HG02759 (cell line): ENCODE measurements around the gene NEB.
"Not testable (repeated sequence)": the region's sequence is repeated elsewhere in the genome, so short reads cannot be mapped to it uniquely, and the experiment has no call there.

ENCODE experiments used
- ATAC-seq: cut with Tn5 transposase; IDR thresholded peaks from one replicate; pipeline ENCODE4 v1.9.1; 2021; ENCODE audit warnings: mild to moderate bottlenecking, moderate library complexity; ENCODE audit not compliant: unreplicated experiment

Gene NEB

GRCh38 chr2:151654085-151654484, 80.2 kb downstream of the NEB start:
- no peak for ATAC-seq

GRCh38 chr2:151651274-151651673, 83.0 kb downstream of the NEB start:
- ATAC-seq, result no peak

- no peak for ATAC-seq
Observed at GRCh38 chr2:151650456-151650855, 83.8 kb downstream of the NEB start.

GRCh38 chr2:151649966-151650365, 84.3 kb downstream of the NEB start:
- no peak for ATAC-seq

- ATAC-seq, result no peak
Observed at GRCh38 chr2:151649400-151649799, 84.9 kb downstream of the NEB start.

- not testable (repeated sequence) for ATAC-seq
Observed at GRCh38 chr2:151646512-151646911, 87.8 kb downstream of the NEB start.

- no peak for ATAC-seq
Observed at GRCh38 chr2:151644580-151644979, 89.7 kb downstream of the NEB start.

GRCh38 chr2:151641895-151642294, 92.4 kb downstream of the NEB start:
- ATAC-seq, result not testable (repeated sequence)

- ATAC-seq, result no peak
Observed at GRCh38 chr2:151640087-151640486, 94.2 kb downstream of the NEB start.

GRCh38 chr2:151638990-151639389, 95.3 kb downstream of the NEB start:
- no peak for ATAC-seq

- peak; percentile 59 for ATAC-seq
Observed at GRCh38 chr2:151638191-151638933, 95.9 kb downstream of the NEB start.

- ATAC-seq, result peak; percentile 75
Observed at GRCh38 chr2:151637271-151637781, 97.0 kb downstream of the NEB start.

- no peak for ATAC-seq
Observed at GRCh38 chr2:151634736-151635467, 99.4 kb downstream of the NEB start.

- ATAC-seq, result no peak
Observed at GRCh38 chr2:151632993-151633565, 101.2 kb downstream of the NEB start.

- ATAC-seq, result no peak
Observed at GRCh38 chr2:151630372-151630771, 103.9 kb downstream of the NEB start.

- ATAC-seq, result no peak
Observed at GRCh38 chr2:151627353-151627752, 106.9 kb downstream of the NEB start.

- no peak for ATAC-seq
Observed at GRCh38 chr2:151624271-151624670, 110.0 kb downstream of the NEB start.

GRCh38 chr2:151623631-151624030, 110.6 kb downstream of the NEB start:
- ATAC-seq, result no peak

GRCh38 chr2:151620761-151621160, 113.5 kb downstream of the NEB start:
- ATAC-seq, result no peak

GRCh38 chr2:151619337-151619989, 114.8 kb downstream of the NEB start:
- ATAC-seq, result no peak

- ATAC-seq, result no peak
Observed at GRCh38 chr2:151616760-151617339, 117.4 kb downstream of the NEB start.
